MCF 10A (cell line): ENCODE data around the gene EBI3. TPM values are rescaled to one million over a fixed set of nuclear protein-coding genes. Genes with fewer than 3 reads are reported as not detected.

ENCODE experiments used
- BruUV-seq: library from RNA; stranded (reverse); fragments of 400-500 nt; replicated peaks from 2 replicates; lab custom pipeline; 2021; lab: Mats Ljungman, UMichigan
- CTCF ChIA-PET: fragments of 300-600 bp; sonication (Branson Sonifier 250); formaldehyde crosslinking; extraction: SDS; loops from one replicate; lab custom pipeline; 2021; ENCODE audit warnings: antibody characterized with exemption, inconsistent platforms; lab: Yijun Ruan, JAX
- POLR2A ChIA-PET: fragments of 300-600, 350-650 bp; sonication (Branson Sonifier 250); formaldehyde crosslinking; extraction: SDS; loops from one replicate; lab custom pipeline; 2020; ENCODE audit warnings: antibody characterized with exemption, inconsistent platforms; lab: Yijun Ruan, JAX
- DNase-seq: peaks from one replicate; pipeline ENCODE4 v3.0.0-alpha.2; 2018; ENCODE audit not compliant: unreplicated experiment
- H3K27ac Mint-ChIP-seq: one replicate; pipeline ENCODE4 v1.8.0; 2022; ENCODE audit warnings: mild to moderate bottlenecking, low read depth, mixed read lengths; ENCODE audit not compliant: unreplicated experiment
- H3K27me3 Mint-ChIP-seq: one replicate; pipeline ENCODE4 v1.8.0; 2022; ENCODE audit warnings: mixed read lengths; ENCODE audit not compliant: insufficient read depth, unreplicated experiment
- H3K36me3 Mint-ChIP-seq: one replicate; pipeline ENCODE4 v1.8.0; 2022; ENCODE audit warnings: mild to moderate bottlenecking, moderate library complexity, mixed read lengths; ENCODE audit not compliant: insufficient read depth, unreplicated experiment
- H3K4me1 Mint-ChIP-seq: one replicate; pipeline ENCODE4 v1.8.0; 2022; ENCODE audit warnings: mixed read lengths; ENCODE audit not compliant: insufficient read depth, unreplicated experiment
- H3K4me3 Mint-ChIP-seq: one replicate; pipeline ENCODE4 v1.8.0; 2022; ENCODE audit warnings: mild to moderate bottlenecking, moderate library complexity, mixed read lengths; ENCODE audit not compliant: unreplicated experiment
- H3K9me3 Mint-ChIP-seq: one replicate; pipeline ENCODE4 v1.8.0; 2022; ENCODE audit warnings: mixed read lengths; ENCODE audit not compliant: unreplicated experiment
- intact Hi-C: fragments of 100-400 bp; cut with micrococcal nuclease; formaldehyde crosslinking; loops from 2 replicates; pipeline ENCODE4 v1.14.1; 2022
- total RNA-seq: library from RNA; stranded (reverse); gene quantifications from 2 replicates; pipeline ENCODE4 v1.2.3, GENCODE V29; 2022
- TF ChIP-seq, protein P1 (sequence below): fragments of 200-600 bp; IDR thresholded peaks from one replicate; pipeline ENCODE4 v1.8.0; 2022; ENCODE audit warnings: antibody characterized with exemption, mild to moderate bottlenecking; ENCODE audit not compliant: unreplicated experiment

EBI3 gene
- total RNA-seq, 1 experiment from 2014 or later, result 0.35 TPM

- Mint-ChIP-seq H3K27me3 (peaks cover 17% of the 10 kb centered on the region), H3K9me3 (no peaks in the 10 kb centered on the region)
Observed at GRCh38 chr19:4277191-4277696, 47.9 kb downstream of the EBI3 start.

DNA sequence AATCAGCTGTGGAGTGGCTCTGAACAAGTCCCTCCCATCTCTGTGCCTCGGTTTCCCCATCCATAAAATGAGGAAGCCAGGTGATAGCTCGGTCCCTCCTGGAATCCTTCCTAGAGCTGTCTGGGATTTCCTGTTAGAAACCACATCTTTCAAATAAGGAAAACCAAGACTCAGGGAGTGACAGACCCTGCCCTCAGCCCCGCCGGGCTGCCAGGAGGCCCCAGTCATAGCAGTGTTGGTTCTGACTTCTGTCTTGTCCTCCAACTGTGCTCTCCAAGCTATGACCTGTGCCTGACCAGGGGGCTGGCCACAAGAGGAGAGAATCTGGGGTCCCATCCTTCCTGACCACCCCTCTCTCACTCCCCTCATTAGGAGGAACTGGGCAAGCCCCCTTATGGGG lies 48.7 kb downstream of the EBI3 start:
- intact Hi-C loops, result no loop called here
- CTCF ChIA-PET, result interaction anchor here (1.2 kb wide), 2 partner anchors 11 to 60 kb away, joined by 3 to 4 read pairs; partner anchors contain the start of gene STAP2
- no TSS peak for BruUV-seq
- H3K27ac Mint-ChIP-seq, result no peak overlapping the region
- H3K27me3 Mint-ChIP-seq, result peaks cover 17% of the 10 kb centered on the region
- no peak overlapping the region for H3K4me3 Mint-ChIP-seq
- DNase-seq, result no peak
- POLR2A ChIA-PET, result interaction anchor here (0.5 kb wide), 1 partner anchor 44 kb away, joined by 4 read pairs; no protein-coding TSS in a partner anchor
- H3K36me3 Mint-ChIP-seq, result no peaks in the 10 kb centered on the region
- TF ChIP-seq, protein P1, sequence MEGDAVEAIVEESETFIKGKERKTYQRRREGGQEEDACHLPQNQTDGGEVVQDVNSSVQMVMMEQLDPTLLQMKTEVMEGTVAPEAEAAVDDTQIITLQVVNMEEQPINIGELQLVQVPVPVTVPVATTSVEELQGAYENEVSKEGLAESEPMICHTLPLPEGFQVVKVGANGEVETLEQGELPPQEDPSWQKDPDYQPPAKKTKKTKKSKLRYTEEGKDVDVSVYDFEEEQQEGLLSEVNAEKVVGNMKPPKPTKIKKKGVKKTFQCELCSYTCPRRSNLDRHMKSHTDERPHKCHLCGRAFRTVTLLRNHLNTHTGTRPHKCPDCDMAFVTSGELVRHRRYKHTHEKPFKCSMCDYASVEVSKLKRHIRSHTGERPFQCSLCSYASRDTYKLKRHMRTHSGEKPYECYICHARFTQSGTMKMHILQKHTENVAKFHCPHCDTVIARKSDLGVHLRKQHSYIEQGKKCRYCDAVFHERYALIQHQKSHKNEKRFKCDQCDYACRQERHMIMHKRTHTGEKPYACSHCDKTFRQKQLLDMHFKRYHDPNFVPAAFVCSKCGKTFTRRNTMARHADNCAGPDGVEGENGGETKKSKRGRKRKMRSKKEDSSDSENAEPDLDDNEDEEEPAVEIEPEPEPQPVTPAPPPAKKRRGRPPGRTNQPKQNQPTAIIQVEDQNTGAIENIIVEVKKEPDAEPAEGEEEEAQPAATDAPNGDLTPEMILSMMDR, result no peak
- H3K9me3 Mint-ChIP-seq, result no peaks in the 10 kb centered on the region
- no peaks in the 10 kb centered on the region for H3K4me1 Mint-ChIP-seq

More at GRCh38 chr19:4277191-4277696, 47.9 kb downstream of the EBI3 start:
- TF ChIP-seq, protein P1, result no peak
- Mint-ChIP-seq H3K4me3 (no peak overlapping the region), H3K36me3 (no peaks in the 10 kb centered on the region), H3K27ac (no peak overlapping the region), H3K4me1 (no peaks in the 10 kb centered on the region)
- POLR2A ChIA-PET, result interaction anchor here (0.7 kb wide), 1 partner anchor 127 kb away, joined by 3 read pairs; no protein-coding TSS in a partner anchor
- BruUV-seq, result no TSS peak
- CTCF ChIA-PET, result interaction anchor here (1.2 to 1.4 kb wide), 3 partner anchors 10 to 61 kb away, joined by 3 to 7 read pairs (median 4); partner anchors contain the start of gene STAP2
- intact Hi-C loops, result no loop called here
- DNase-seq, result no peak

DNA sequence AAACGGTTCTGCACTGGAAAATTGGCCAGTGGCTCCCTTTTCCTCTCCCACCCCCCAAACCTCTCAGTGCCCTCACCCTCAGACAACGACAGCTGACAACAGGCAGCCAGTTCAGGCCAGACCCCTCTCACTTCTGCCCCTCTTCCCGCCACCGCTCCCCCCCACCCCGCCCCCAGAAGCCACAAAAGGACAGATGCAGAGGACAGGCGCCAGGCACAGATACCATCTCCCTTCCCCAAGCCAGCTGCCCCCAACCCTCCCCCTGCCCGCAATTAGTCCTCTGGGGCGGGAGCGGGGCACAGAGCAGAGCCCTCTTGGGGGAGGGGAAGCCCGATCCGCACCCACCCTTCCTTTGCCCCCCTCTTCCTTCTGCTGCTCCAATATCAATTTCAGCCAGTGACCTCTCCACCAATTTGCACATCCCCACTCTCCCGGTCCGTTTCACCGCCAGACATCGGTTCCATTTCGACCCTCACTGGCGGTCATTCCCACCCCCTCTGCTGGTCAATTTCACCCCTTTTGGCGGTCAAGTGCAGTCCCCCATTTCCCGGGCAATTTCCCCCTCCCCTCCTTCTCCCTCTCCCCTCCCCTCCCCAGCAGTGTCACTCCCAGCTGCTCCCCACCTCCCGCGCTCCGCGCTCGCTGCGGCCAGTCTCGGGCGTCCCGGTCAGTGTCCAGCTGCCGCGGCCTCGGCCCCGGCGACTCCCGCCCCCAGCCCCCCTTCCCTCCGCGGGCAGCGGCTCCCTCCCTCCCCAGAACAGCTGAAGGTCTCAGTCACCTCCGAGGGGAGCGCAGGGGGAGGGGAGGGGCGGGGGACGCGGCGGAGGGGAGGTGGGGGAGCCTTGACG lies 49.3 kb downstream of the EBI3 start, which contains the start of gene SHD:
Gene SHD, plus strand, starts transcription at position 848 of the 848 bp plus-strand sequence. CDS start 798 bp downstream, outside the sequence.
- no peak within 1 kb of the TSS for H3K4me3 Mint-ChIP-seq
- DNase-seq, result no peak
- H3K27me3 Mint-ChIP-seq, result peaks cover 17% of the 10 kb centered on the region
- no peak within 1 kb of the TSS for H3K27ac Mint-ChIP-seq
- intact Hi-C loops, result no loop called here
- H3K36me3 Mint-ChIP-seq, result no peaks in the 10 kb centered on the region
- TF ChIP-seq, protein P1, result no peak
- CTCF ChIA-PET, result interaction anchor here (0.7 kb wide), 1 partner anchor 61 kb away, joined by 3 read pairs; no protein-coding TSS in a partner anchor
- H3K9me3 Mint-ChIP-seq, result no peaks in the 10 kb centered on the region
- no peaks in the 10 kb centered on the region for H3K4me1 Mint-ChIP-seq
- BruUV-seq, result no TSS peak
- POLR2A ChIA-PET, result interaction anchor here (0.5 kb wide), 1 partner anchor 43 kb away, joined by 4 read pairs; no protein-coding TSS in a partner anchor

DNA sequence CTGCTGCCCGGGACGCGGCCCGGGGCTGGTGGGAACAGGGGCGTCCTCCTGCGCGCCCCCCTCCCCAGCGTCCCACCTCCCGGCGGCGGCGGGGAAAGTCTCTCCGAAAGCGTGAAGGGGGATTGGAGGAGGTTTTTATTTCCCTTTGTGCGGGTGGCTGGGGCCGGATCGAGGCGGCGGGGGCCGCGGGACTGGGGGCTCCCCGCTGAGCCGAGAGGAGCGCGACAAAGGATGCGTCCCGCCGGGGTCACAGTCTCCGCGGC lies 49.9 kb downstream of the EBI3 start:
- H3K4me1 Mint-ChIP-seq, result no peaks in the 10 kb centered on the region
- intact Hi-C loops, result no loop called here
- peaks cover 17% of the 10 kb centered on the region for H3K27me3 Mint-ChIP-seq
- H3K36me3 Mint-ChIP-seq, result no peaks in the 10 kb centered on the region
- no peak overlapping the region for H3K27ac Mint-ChIP-seq
- H3K4me3 Mint-ChIP-seq, result no peak overlapping the region
- H3K9me3 Mint-ChIP-seq, result no peaks in the 10 kb centered on the region
- BruUV-seq, result no TSS peak
- ChIA-PET POLR2A (no interaction called here), CTCF (no interaction called here)
- DNase-seq, result no peak
- TF ChIP-seq, protein P1, result no peak
